Measurements from ENCODE around the gene PTPRJ. TPM values are rescaled to one million over a fixed set of nuclear protein-coding genes. Genes with fewer than 3 reads are reported as not detected.

Gene PTPRJ
- total and polyA plus RNA-seq, 9 of the 15 experiments (the other 6 are each of a cell fraction or from before 2014, with no cell fraction given) = 0.56 to 10.7 (median 4.8) TPM

- TF ChIP-seq ZNF592 (IDR thresholded peaks at IDR 0.05) (0 out of 2 replicates have a peak, but pooled peaks have one; percentile 28), CBFA2T3 (IDR thresholded peaks at IDR 0.05) (peak; percentile 84), MXD1 (CRISPR knock-in tag; IDR thresholded peaks at IDR 0.05; ENCODE audit: borderline replicate concordance, poor library complexity, severe bottlenecking) (no peak), C11orf30 (IDR thresholded peaks at IDR 0.05; ENCODE audit: low read depth) (peak; percentile 50), PTTG1 (tag; IDR thresholded peaks at IDR 0.05; ENCODE audit: low read depth) (no peak), ETS2 (tag; IDR thresholded peaks at IDR 0.05; ENCODE audit: borderline replicate concordance, poor library complexity, severe bottlenecking) (no peak), ZNF184 (CRISPR knock-in tag; IDR thresholded peaks at IDR 0.05) (no peak), USF1 (CRISPR knock-in tag; IDR thresholded peaks at IDR 0.05) (0 out of 2 replicates have a peak, but pooled peaks have one; percentile 16), SMARCE1 (IDR thresholded peaks at IDR 0.05) (0 out of 2 replicates have a peak, but pooled peaks have one; percentile 30), FOSL1 (tag; conservative IDR thresholded peaks at IDR 0.05) (peak; percentile 55), STAT5A (IDR thresholded peaks at IDR 0.05; ENCODE audit: borderline replicate concordance, low read length) (peak; percentile 20; the same call in 1 of the 2 replicates), GATAD2B (IDR thresholded peaks at IDR 0.05; ENCODE audit: borderline replicate concordance) (no peak), ZEB2 (IDR thresholded peaks at IDR 0.05) (peak; percentile 65), MNT (conservative IDR thresholded peaks at IDR 0.05) (0 out of 4 replicates have a peak, but pooled peaks of 1 of the 2 experiments have one; percentile 20), CHD4 (IDR thresholded peaks at IDR 0.05; ENCODE audit: insufficient read depth, insufficient replicate concordance, low read depth, low read length, poor library complexity, severe bottlenecking) (no peak), SFPQ (IDR thresholded peaks at IDR 0.05; ENCODE audit: low read depth, low read length) (no peak), JUND (IDR thresholded peaks at IDR 0.05; ENCODE audit: borderline replicate concordance, low read depth, low read length) (peak; percentile 20; the same call in 1 of the 2 replicates), JUND (tag; IDR thresholded peaks at IDR 0.05; ENCODE audit: borderline replicate concordance, low read depth, low read length) (no peak)
Measured at GRCh38 chr11:48006301-48006992, 26.1 kb downstream of the PTPRJ start (continued).

Data from K562 (cell line).